HFF-Myc (cell line): ENCODE results near the gene ROPN1L.
"Not testable (repeated sequence)": the region's sequence is repeated elsewhere in the genome, so short reads cannot be mapped to it uniquely, and the experiment has no call there.

ENCODE experiments used
- DNase-seq: peaks from one replicate; pipeline ENCODE4 v3.0.0-alpha.2; 2011; ENCODE audit warnings: low read depth; ENCODE audit errors: extremely low read depth
- H3K4me3 ChIP-seq: replicated peaks from 2 replicates; pipeline ENCODE4 v1.5.1; 2011; ENCODE audit warnings: low read depth, mild to moderate bottlenecking, control low read depth, low read length
- CTCF ChIP-seq: IDR thresholded peaks from 2 replicates; pipeline ENCODE4 v1.5.1; 2012; ENCODE audit warnings: mild to moderate bottlenecking, low read depth, low read length, control low read depth; ENCODE audit errors: missing control alignments

ROPN1L gene

GRCh38 chr5:10506535-10506934, 64.9 kb downstream of the ROPN1L start:
- no peak overlapping the region for H3K4me3 ChIP-seq
- DNase-seq = no peak
- no peak for TF ChIP-seq CTCF

DNA sequence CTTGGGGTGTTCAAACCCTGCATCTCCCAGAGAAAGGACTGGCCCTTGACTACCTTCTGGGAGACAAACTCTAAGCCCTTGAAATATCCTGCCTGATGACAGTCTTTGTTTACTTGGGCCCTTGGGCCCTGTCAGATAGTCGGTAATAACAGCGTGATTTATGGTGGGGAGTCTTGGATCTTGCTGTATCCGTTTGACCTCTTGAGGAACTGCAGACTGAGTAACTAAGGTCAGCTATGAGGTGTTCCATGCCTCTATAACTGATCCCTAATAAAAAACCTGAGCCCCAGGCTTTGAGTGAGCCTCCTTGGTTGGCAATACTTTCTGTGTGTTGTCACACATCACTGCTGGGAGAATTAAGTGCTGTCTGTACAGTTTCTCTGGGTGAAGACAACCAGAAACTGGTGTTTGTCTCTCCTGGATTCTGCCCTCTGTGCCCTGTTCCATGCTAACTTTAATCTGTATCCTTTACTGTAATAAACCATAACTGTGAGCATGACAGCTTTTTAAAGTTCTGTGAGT, 66.0 kb downstream of the ROPN1L start:
- no peak for TF ChIP-seq CTCF
- no peak for DNase-seq

DNA sequence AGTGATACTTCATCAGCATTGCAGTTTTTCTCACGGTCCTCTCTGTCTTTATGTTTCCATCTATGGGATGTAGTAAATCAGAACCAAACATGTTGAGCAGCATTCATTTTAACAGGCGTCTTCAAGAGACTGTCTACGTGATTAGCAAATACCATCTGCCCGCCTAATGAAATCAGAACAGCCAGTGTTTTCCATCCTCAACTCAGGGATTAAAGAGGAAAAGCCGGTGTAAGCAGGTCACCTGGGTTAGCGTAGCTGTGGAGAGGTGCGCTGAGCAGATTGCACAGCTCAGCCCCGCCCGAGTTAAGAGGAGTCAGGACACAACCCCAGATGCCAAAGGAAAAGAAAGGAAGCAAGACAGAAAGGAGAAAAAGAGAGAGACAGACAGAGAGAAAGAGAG, 67.9 kb downstream of the ROPN1L start:
- no peak for DNase-seq
- H3K4me3 ChIP-seq = no peak overlapping the region
- TF ChIP-seq CTCF = no peak

More for the DNA sequence above, 66.0 kb downstream of the ROPN1L start:
- H3K4me3 ChIP-seq = no peak overlapping the region

- H3K4me3 ChIP-seq = no peak overlapping the region
- no peak for TF ChIP-seq CTCF
- no peak for DNase-seq
Observed at GRCh38 chr5:10511741-10512640, 70.3 kb downstream of the ROPN1L start.

GRCh38 chr5:10513501-10514442, 72.1 kb downstream of the ROPN1L start:
- peak; percentile 89 for DNase-seq
- no peak for TF ChIP-seq CTCF
- no peak overlapping the region for H3K4me3 ChIP-seq

DNA sequence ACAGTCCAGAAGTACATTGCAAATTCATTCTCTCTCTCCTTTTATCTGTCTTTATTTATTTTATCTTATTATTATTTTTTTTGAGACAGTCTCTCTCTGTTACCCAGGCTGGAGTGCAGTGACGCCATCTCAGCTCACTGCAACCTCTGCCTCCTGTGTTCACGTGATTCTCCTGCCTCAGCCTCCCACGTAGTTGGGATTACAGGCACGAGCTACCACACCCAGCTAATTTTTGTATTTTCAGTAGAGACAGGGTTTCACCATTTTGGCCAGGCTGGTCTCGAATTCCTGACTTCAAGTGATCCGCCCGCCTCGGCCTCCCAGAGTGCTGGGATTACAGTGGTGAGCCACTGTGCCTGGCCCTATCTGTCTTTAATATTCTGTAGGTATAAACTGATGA, 72.9 kb downstream of the ROPN1L start:
- not testable (repeated sequence) for DNase-seq, H3K4me3 ChIP-seq
